Heart left ventricle (tissue), 16 donors: ENCODE results near the gene MSL3B.

ENCODE experiments used
- ATAC-seq, 4 donors: fragments of 200-7000 bp; cut with Tn5 transposase; one replicate each; pipeline ENCODE4 v1.9.1; 2020 to 2022; ENCODE audit warnings: moderate library complexity in 4 of 4, mild to moderate bottlenecking in 3 of 4, moderate number of reproducible peaks in 1 of 4
- DNase-seq, 5 donors: peaks; one replicate each; pipeline ENCODE4 v3.0.0-alpha.2; 2020
- H3K27ac ChIP-seq, 12 donors: fragments of 200-600 bp; sonication (generic) in 4 of 12; one replicate each; pipeline versions ENCODE4 v1.5.0 to v1.8.0; 2016 to 2022; ENCODE audit warnings: mild to moderate bottlenecking in 2 of 12
- H3K27me3 ChIP-seq, 9 donors: fragments of 200-600 bp; sonication (generic) in 2 of 9; one replicate each; pipeline versions ENCODE4 v1.5.1 to v1.8.0; 2016 to 2022; ENCODE audit warnings: mild to moderate bottlenecking in 3 of 9
- H3K36me3 ChIP-seq, 9 donors: fragments of 200-600 bp; sonication (generic) in 2 of 9; one replicate each; pipeline versions ENCODE4 v1.5.0 to v1.8.0; 2018 to 2022; ENCODE audit warnings: mild to moderate bottlenecking in 2 of 9
- H3K4me1 ChIP-seq, 12 donors: fragments of 200-600 bp; sonication (generic) in 4 of 12; one replicate each; pipeline versions ENCODE4 v1.5.0 to v1.8.0; 2016 to 2022; ENCODE audit warnings: mild to moderate bottlenecking in 3 of 12
- H3K4me3 ChIP-seq, 12 donors: fragments of 200-600 bp; sonication (generic) in 4 of 12; one replicate each; pipeline versions ENCODE4 v1.5.0 to v1.8.0; 2017 to 2022; ENCODE audit warnings: mild to moderate bottlenecking in 9 of 12, moderate library complexity in 4 of 12
- H3K9me3 ChIP-seq, 12 donors: fragments of 200-600 bp; sonication (generic) in 4 of 12; one replicate each; pipeline versions ENCODE4 v1.5.0 to v1.8.0; 2016 to 2022; ENCODE audit warnings: mild to moderate bottlenecking in 1 of 12
- POLR2A ChIP-seq, 2 donors: fragments of 450-650 bp; IDR thresholded peaks; one replicate each; pipeline ENCODE4 v1.6.1; 2017; ENCODE audit warnings: antibody characterized with exemption in 2 of 2, mild to moderate bottlenecking in 2 of 2, moderate library complexity in 2 of 2
- WGBS, 4 donors: extraction: QIAGEN DNeasy Blood & Tissue Kit in 2 of 4; methylation state at CpG; one replicate each; pipeline versions ENCODE4 v1.1.5 to v1.1.7; 2013 to 2018; 5-methylcytosine and 5-hydroxymethylcytosine counted together
- intact Hi-C, 10 donors: fragments of 100-400 bp; cut with DNase I; formaldehyde crosslinking; loops; one replicate each; pipeline versions ENCODE4 v1.11.1 to v1.14.2; 2022
- TF ChIP-seq, protein P1 (sequence below), 12 donors: fragments of 200-600 bp; sonication (generic) in 4 of 12; IDR thresholded peaks; one replicate each; pipeline versions ENCODE4 v1.5.0 to v1.8.0; 2018 to 2022; ENCODE audit warnings: antibody characterized with exemption in 12 of 12, mild to moderate bottlenecking in 5 of 12
- donor health status: ischemic (EF 13 %, LVEDD 7.1; RV severe dilation, severe dysfunction).
- donor health status: healthy with polysubstance abuse.
- donor health status: DM: no; HTN: yes; CAD: no.
- donor health status: DM: no; HTN: no; CAD: no.
- donor health status: ischemic (EF 25% LVEDD 6.9; RV normal size, moderate dysfunction).
- donor health status: ischemic (EF 25% LVEDD 5.7; RV mildly dilated, moderate dysfunction).
- donor health status: healthy.
- donor health status: DM: yes; HTN: yes; CAD: no.
- donor health status: ischemic (EF 35%, LVEDD 5.7; RV mildly dilated, moderate dysfunction).
- donor health status: nonischemic (EF 11% LVEDD 7.7; RV severe dilation, severe dysfunction).
- donor health status: DM: yes; HTN: yes; CAD: no.
- donor health status: PGD.
- donor health status: ischemic (EF 29% LVEDD 5.4; RV normal size, mild dysfunction).
- donor health status: nonischemic (EF 23%, LVEDD 6.1; RV moderate dilation, normal function).

Gene MSL3B

DNA sequence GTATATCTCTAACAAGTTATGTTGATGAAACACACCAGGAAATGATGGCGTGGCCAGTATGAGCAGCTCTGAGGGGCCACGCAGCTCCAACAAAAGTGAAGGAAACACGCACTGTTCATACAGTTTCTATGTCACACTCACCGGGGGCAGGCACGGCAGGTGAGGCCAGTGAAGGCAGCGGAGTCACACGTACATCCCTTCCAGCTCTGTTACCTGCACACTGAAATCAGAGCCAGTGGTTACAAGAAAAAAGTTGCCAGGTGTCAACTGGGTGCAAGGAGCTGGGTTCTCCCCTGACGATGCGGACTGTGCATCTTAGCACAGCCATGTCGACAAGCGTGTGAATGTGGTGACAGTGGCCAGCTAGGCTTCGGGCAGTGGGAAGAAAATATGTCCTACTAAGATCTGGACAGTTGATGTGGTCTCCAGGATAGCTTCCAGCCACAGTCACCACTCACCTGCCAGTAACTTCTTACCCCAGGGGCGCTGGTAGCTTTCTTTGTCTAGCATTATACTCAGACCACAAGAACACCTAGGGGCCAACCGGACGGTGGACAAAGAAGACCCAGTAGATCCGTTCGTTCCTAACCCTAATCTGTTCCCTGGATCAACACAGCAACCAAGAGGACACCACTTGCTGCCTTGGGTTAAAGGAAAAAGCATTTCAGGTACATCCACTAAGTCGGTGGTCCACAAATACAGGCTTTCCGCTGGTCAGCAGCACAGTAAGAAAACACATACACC is 23.9 kb downstream of the MSL3B start:
- H3K9me3 ChIP-seq: no peaks in the 10 kb centered on the region
- H3K27ac ChIP-seq: no peak overlapping the region
- ATAC-seq (no peak), DNase-seq (peak in 1 of 5 donors; percentile 5)
- no peaks in the 10 kb centered on the region for H3K27me3 ChIP-seq
- TF ChIP-seq POLR2A (IDR thresholded peaks at IDR 0.05): no peak
- TF ChIP-seq, protein P1, sequence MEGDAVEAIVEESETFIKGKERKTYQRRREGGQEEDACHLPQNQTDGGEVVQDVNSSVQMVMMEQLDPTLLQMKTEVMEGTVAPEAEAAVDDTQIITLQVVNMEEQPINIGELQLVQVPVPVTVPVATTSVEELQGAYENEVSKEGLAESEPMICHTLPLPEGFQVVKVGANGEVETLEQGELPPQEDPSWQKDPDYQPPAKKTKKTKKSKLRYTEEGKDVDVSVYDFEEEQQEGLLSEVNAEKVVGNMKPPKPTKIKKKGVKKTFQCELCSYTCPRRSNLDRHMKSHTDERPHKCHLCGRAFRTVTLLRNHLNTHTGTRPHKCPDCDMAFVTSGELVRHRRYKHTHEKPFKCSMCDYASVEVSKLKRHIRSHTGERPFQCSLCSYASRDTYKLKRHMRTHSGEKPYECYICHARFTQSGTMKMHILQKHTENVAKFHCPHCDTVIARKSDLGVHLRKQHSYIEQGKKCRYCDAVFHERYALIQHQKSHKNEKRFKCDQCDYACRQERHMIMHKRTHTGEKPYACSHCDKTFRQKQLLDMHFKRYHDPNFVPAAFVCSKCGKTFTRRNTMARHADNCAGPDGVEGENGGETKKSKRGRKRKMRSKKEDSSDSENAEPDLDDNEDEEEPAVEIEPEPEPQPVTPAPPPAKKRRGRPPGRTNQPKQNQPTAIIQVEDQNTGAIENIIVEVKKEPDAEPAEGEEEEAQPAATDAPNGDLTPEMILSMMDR (IDR thresholded peaks at IDR 0.05): no peak
- peaks cover 0 to 28% (median 0%) of the 10 kb centered on the region in 9 donors for H3K36me3 ChIP-seq
- WGBS, 4 donors: 91 to 94% (median 93%) methylated on average over 19 of the region's 19 CpGs
- intact Hi-C loops: no loop called here
- H3K4me1 ChIP-seq: no peaks in the 10 kb centered on the region
- no peak overlapping the region for H3K4me3 ChIP-seq

DNA sequence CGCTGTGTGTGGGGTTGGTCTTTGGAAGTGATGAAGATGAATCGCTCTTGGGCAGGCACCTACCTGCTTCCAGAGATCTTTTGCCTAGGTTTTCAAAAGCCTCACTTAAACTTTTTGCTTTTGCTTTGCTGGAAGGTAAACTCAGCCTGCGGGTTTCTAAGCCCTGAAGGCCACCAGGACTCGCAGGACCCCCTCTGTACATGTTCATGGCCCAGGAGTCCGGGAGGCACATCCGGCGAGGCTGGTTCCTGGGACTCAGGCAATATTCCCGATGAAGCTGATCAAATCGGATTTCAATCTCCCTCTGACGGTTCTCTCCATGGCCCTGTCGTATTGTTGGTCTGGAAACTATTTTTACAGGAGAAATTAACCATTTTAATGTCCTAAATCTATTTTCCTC is 27.0 kb downstream of the MSL3B start:
- Histone ChIP-seq H3K36me3 (peaks cover 0 to 26% (median 0%) of the 10 kb centered on the region in 9 donors), H3K4me3 (no peak overlapping the region), H3K9me3 (no peaks in the 10 kb centered on the region), H3K4me1 (no peaks in the 10 kb centered on the region), H3K27me3 (no peaks in the 10 kb centered on the region), H3K27ac (no peak overlapping the region)
- 88 to 96% (median 94%) methylated on average over 11 of the region's 11 CpGs for WGBS, 4 donors
- DNase-seq (no peak), ATAC-seq (no peak)
- TF ChIP-seq, protein P1 (IDR thresholded peaks at IDR 0.05): no peak
- no peak for TF ChIP-seq POLR2A (IDR thresholded peaks at IDR 0.05)
- intact Hi-C loops: no loop called here

DNA sequence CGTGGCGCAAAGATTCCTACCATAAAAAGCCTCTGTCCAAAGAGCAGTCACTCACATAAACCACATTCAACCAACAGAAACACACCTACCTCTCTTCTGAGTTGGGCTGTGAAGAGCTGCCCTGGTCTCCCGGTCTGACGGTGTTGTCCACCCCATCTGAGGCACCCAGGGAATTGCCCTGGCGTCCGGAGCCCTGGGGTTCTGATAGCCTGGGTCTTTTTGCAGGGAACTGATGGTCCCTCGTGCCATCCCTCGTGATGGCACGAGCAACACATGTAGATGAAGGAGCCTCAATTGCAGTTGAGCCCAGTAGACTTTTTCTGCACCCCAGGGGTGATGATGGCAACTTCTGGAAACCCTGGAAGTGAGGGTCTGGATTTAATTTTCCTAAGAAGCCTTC is 27.7 kb downstream of the MSL3B start:
- no peak for ATAC-seq
- Histone ChIP-seq H3K4me1 (no peaks in the 10 kb centered on the region), H3K27ac (no peak overlapping the region), H3K36me3 (peaks cover 0 to 28% (median 0%) of the 10 kb centered on the region in 9 donors), H3K27me3 (no peaks in the 10 kb centered on the region), H3K4me3 (no peak overlapping the region), H3K9me3 (no peaks in the 10 kb centered on the region)
- peak in 1 of 5 donors; percentile 11 for DNase-seq
- 95 to 99% (median 97%) methylated on average over 9 of the region's 9 CpGs for WGBS, 4 donors
- intact Hi-C loops: no loop called here
- TF ChIP-seq POLR2A (IDR thresholded peaks at IDR 0.05): no peak
- TF ChIP-seq, protein P1 (IDR thresholded peaks at IDR 0.05): no peak

DNA sequence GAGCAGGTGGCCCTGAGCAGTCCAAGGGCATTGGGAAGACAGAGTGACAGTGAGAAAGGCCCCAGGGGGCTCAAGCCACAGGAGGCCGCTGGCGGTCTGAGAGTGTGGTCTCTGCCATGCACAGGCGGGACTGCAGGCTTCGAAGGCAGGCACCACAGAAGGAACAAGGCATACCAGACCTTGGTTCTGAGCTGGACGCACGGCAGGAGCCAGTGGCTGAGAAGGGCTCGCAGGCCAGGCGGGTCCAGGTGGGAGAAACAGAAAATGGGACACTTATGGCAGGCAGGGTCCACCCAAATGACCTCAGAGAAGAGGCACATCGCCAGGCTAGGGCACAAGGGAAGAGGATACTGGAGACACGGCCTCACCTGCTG is 28.8 kb downstream of the MSL3B start:
- WGBS, 4 donors: 94 to 98% (median 96%) methylated on average over 10 of the region's 10 CpGs
- H3K4me1 ChIP-seq: no peaks in the 10 kb centered on the region
- H3K27ac ChIP-seq: no peak overlapping the region
- no peaks in the 10 kb centered on the region for H3K9me3 ChIP-seq
- ATAC-seq: no peak
- intact Hi-C loops: no loop called here
- TF ChIP-seq, protein P1 (IDR thresholded peaks at IDR 0.05): no peak
- no peak for TF ChIP-seq POLR2A (IDR thresholded peaks at IDR 0.05)
- H3K36me3 ChIP-seq: peaks cover 0 to 28% (median 0%) of the 10 kb centered on the region in 9 donors
- DNase-seq: peak in 1 of 5 donors; percentile 5
- no peak overlapping the region for H3K4me3 ChIP-seq
- no peaks in the 10 kb centered on the region for H3K27me3 ChIP-seq
